PC-3 (cell line): ENCODE data around the gene GBA3.

ENCODE experiments used
- CTCF ChIP-seq: fragments of 300-600 bp; sonication (generic); conservative IDR thresholded peaks from 2 replicates; pipeline ENCODE4 v1.5.1; 2017; ENCODE audit warnings: antibody characterized with exemption, low read depth, mild to moderate bottlenecking, low read length
- EZH2 ChIP-seq: fragments of 300-600 bp; sonication (generic); IDR thresholded peaks from one replicate; pipeline ENCODE4 v1.6.1; 2017; ENCODE audit warnings: antibody characterized with exemption, mild to moderate bottlenecking, low read length; ENCODE audit not compliant: unreplicated experiment
- EZH2phosphoT487 ChIP-seq: fragments of 300-600 bp; sonication (generic); IDR thresholded peaks from 2 replicates; pipeline ENCODE4 v1.6.1; 2018; ENCODE audit warnings: mild to moderate bottlenecking, antibody characterized with exemption, low read length, borderline replicate concordance

- TF ChIP-seq CTCF: no peak
- TF ChIP-seq EZH2: no peak
- no peak for TF ChIP-seq EZH2phosphoT487
Observed at GRCh38 chr4:22733816-22734215, 41.1 kb downstream of the GBA3 start.
